Gastrocnemius medialis (tissue), 4 donors: ENCODE measurements around the gene TINCR. TPM values are rescaled to one million over a fixed set of nuclear protein-coding genes. Genes with fewer than 3 reads are reported as not detected.

Source experiments
- ATAC-seq, 2 donors: fragments of 150-250 bp; one replicate each; pipeline ENCODE4 v1.9.1; 2016
- DNase-seq, 2 donors: peaks; one replicate each; pipeline ENCODE4 v3.0.0-alpha.2; 2019
- H3K27ac ChIP-seq, 4 donors: fragments of 200-600 bp; sonication (generic); 1 replicate in 1 of 4; 2 replicates in 3 of 4; pipeline ENCODE4 v1.5.1; 2016 to 2018; ENCODE audit warnings: mild to moderate bottlenecking in 2 of 4, moderate library complexity in 1 of 4
- H3K27me3 ChIP-seq, 3 donors: fragments of 200-600 bp; sonication (generic) in 2 of 3; 1 replicate in 1 of 3; 2 replicates in 2 of 3; pipeline versions ENCODE4 v1.5.1 to v1.6.0; 2016 to 2019; ENCODE audit warnings: mild to moderate bottlenecking in 1 of 3, moderate library complexity in 1 of 3
- H3K36me3 ChIP-seq, 2 donors: fragments of 200-600 bp; sonication (generic) in 1 of 2; one replicate each; pipeline ENCODE4 v1.5.1; 2017 to 2018
- H3K4me1 ChIP-seq, 2 donors: fragments of 200-600 bp; sonication (generic) in 1 of 2; one replicate each; pipeline ENCODE4 v1.5.1; 2016 to 2017; ENCODE audit warnings: mild to moderate bottlenecking in 2 of 2
- H3K4me3 ChIP-seq, 4 donors: fragments of 200-600 bp; sonication (generic) in 3 of 4; 1 replicate in 1 of 4; 2 replicates in 3 of 4; pipeline ENCODE4 v1.5.1; 2016 to 2019; ENCODE audit warnings: mild to moderate bottlenecking in 2 of 4
- H3K9me3 ChIP-seq, 3 donors: fragments of 200-600 bp; sonication (generic) in 2 of 3; 1 replicate in 1 of 3; 2 replicates in 2 of 3; pipeline ENCODE4 v1.5.1; 2016 to 2019
- CTCF ChIP-seq, 5 experiments: fragments of 450-650 bp in 3 of 5; fragments of 200-600 bp in 2 of 5; sonication (generic) in 2 of 5; IDR thresholded peaks in 4 of 5; conservative IDR thresholded peaks in 1 of 5; 1 replicate in 4 of 5; 2 replicates in 1 of 5; pipeline ENCODE4 v1.5.1; 2016 to 2019; ENCODE audit warnings: antibody characterized with exemption in 5 of 5, mild to moderate bottlenecking in 3 of 5, moderate library complexity in 3 of 5
- POLR2A ChIP-seq, 2 donors: fragments of 450-650 bp; IDR thresholded peaks; one replicate each; pipeline ENCODE4 v1.6.1; 2017; ENCODE audit warnings: antibody characterized with exemption in 2 of 2, mild to moderate bottlenecking in 2 of 2, moderate library complexity in 2 of 2
- in situ Hi-C, 4 donors: fragments of 200-750 bp; cut with MboI; loops; one replicate each; pipeline versions ENCODE4 v1.15.0 to v1.8.0; 2017; ENCODE audit warnings: low sequenced_read_pairs in 4 of 4
- intact Hi-C: fragments of 100-400 bp; cut with DNase I; formaldehyde crosslinking; loops from one replicate; pipeline ENCODE4 v1.15.1; 2023; ENCODE audit warnings: low total_unique reads
- total RNA-seq, 4 donors: library from RNA; depleted of rRNA; stranded (reverse); fragments of >200 nt; gene quantifications; one replicate each; pipeline versions ENCODE4 v1.1.0 to v1.2.3, GENCODE V29; 2016

TINCR gene
- total RNA-seq, 4 donors from 2014 or later = 0.10 TPM; not detected in 3

- no peak for ATAC-seq
- intact Hi-C loops = no loop called here
- no peak for DNase-seq
- Histone ChIP-seq H3K4me3 (no peak overlapping the region), H3K27me3 (peaks cover under 1 to 12% (median 2%) of the 10 kb centered on the region in 3 donors), H3K4me1 (no peaks in the 10 kb centered on the region), H3K9me3 (no peaks in the 10 kb centered on the region), H3K36me3 (no peaks in the 10 kb centered on the region), H3K27ac (no peak overlapping the region)
- TF ChIP-seq POLR2A (IDR thresholded peaks at IDR 0.05) = no peak
- no peak for TF ChIP-seq CTCF (IDR thresholded peaks at IDR 0.05 in 4 of 5, conservative IDR thresholded peaks at IDR 0.05 in 1 of 5)
- in situ Hi-C loops = no loop called here
Measured at GRCh38 chr19:5512715-5513114, 55.0 kb downstream of the TINCR start.

Other genes with a start within 250 kb of the TINCR start
- 10 to 100 TPM; 21.1 to 68.5 (median 42.3) TPM for gene PTPRS, start 227.1 kb downstream of the TINCR start, total RNA-seq
- not detected for gene ZNRF4, start 112.5 kb downstream of the TINCR start, total RNA-seq
- gene SAFB2, start 54.8 kb upstream of the TINCR start, total RNA-seq = 10 to 100 TPM; 13.7 to 19.8 (median 18.4) TPM
- gene SAFB, start 55.1 kb upstream of the TINCR start, total RNA-seq = 10 to 100 TPM; 29.8 to 60.0 (median 56.1) TPM
- 100 to 1,000 TPM in 1 of 4 donors, 10 to 100 TPM in 3; 45.7 to 122 (median 74.8) TPM for gene MICOS13, start 112.6 kb upstream of the TINCR start, total RNA-seq
- 10 to 100 TPM in 3 of 4 donors, 1 to 10 TPM in 1; 5.8 to 33.2 (median 21.5) TPM for gene HSD11B1L, start 113.1 kb upstream of the TINCR start, total RNA-seq
- 100 to 1,000 TPM; 329 to 784 (median 462) TPM for gene RPL36, start 122.3 kb upstream of the TINCR start, total RNA-seq
- gene LONP1, start 152.2 kb upstream of the TINCR start, total RNA-seq = 10 to 100 TPM; 33.1 to 77.7 (median 70.4) TPM
- not detected for gene CATSPERD, start 152.7 kb upstream of the TINCR start, total RNA-seq
- gene PRR22, start 216.8 kb upstream of the TINCR start, total RNA-seq = 1 to 10 TPM in 1 of 4 donors, under 1 TPM in 1, not detected in 2; 0.24 to 1.0 TPM
- gene DUS3L, start 223.2 kb upstream of the TINCR start, total RNA-seq = 10 to 100 TPM; 19.5 to 45.9 (median 25.0) TPM
- not detected for gene NRTN, start 237.1 kb upstream of the TINCR start, total RNA-seq